Measurements from ENCODE around the gene TPK1. TPM values are rescaled to one million over a fixed set of nuclear protein-coding genes. Genes with fewer than 3 reads are reported as not detected.
"Not testable (repeated sequence)": the region's sequence is repeated elsewhere in the genome, so short reads cannot be mapped to it uniquely, and the experiment has no call there.

Gene TPK1
- total RNA-seq, 1 donor from 2014 or later, result 0.77 TPM

DNA sequence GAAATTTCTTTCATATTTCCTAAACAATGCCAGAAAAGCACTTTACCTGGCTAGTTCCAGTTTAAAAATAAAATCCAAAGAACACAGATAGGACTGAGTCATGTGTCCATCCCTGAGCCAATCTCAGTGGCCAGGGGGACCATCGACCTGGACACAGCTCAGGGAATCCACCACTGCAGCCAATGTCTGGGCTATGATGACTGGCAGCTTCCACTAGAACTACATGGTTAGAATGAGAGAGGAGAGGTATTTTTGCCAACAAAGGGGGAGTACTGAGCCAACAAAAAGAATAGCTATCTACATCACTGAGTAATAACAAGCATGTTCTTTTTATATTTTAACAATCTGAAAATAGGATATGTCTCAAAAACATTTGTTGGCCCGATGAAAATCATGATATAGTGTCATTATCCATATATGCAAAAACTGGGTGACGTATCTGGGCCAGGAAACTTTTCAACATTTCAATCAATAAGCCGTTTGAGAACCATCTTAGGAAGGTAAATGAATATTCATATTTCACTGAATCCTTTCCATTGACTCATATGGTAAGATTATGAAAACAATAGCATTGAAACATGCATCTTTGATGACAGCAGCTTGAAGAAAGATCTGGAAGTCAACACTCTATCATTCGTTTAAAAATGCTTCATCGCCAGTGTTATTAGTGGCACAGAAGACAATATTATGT lies 104.0 kb downstream of the TPK1 start:
- peaks cover 5% of the 10 kb centered on the region for H3K9me3 Mint-ChIP-seq (ENCODE audit: unreplicated experiment)
- no peak overlapping the region for H3K27ac Mint-ChIP-seq (ENCODE audit: unreplicated experiment)
- DNase-seq (ENCODE audit: low spot score), result no peak
- no peaks in the 10 kb centered on the region for H3K27me3 Mint-ChIP-seq (ENCODE audit: unreplicated experiment)
- no peaks in the 10 kb centered on the region for H3K4me1 Mint-ChIP-seq (ENCODE audit: unreplicated experiment)
- no peaks in the 10 kb centered on the region for H3K36me3 Mint-ChIP-seq (ENCODE audit: low read depth, unreplicated experiment)
- TF ChIP-seq, protein P1, sequence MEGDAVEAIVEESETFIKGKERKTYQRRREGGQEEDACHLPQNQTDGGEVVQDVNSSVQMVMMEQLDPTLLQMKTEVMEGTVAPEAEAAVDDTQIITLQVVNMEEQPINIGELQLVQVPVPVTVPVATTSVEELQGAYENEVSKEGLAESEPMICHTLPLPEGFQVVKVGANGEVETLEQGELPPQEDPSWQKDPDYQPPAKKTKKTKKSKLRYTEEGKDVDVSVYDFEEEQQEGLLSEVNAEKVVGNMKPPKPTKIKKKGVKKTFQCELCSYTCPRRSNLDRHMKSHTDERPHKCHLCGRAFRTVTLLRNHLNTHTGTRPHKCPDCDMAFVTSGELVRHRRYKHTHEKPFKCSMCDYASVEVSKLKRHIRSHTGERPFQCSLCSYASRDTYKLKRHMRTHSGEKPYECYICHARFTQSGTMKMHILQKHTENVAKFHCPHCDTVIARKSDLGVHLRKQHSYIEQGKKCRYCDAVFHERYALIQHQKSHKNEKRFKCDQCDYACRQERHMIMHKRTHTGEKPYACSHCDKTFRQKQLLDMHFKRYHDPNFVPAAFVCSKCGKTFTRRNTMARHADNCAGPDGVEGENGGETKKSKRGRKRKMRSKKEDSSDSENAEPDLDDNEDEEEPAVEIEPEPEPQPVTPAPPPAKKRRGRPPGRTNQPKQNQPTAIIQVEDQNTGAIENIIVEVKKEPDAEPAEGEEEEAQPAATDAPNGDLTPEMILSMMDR (IDR thresholded peaks at IDR 0.05; ENCODE audit: unreplicated experiment), result no peak
- H3K4me3 Mint-ChIP-seq (ENCODE audit: unreplicated experiment), result no peak overlapping the region

DNA sequence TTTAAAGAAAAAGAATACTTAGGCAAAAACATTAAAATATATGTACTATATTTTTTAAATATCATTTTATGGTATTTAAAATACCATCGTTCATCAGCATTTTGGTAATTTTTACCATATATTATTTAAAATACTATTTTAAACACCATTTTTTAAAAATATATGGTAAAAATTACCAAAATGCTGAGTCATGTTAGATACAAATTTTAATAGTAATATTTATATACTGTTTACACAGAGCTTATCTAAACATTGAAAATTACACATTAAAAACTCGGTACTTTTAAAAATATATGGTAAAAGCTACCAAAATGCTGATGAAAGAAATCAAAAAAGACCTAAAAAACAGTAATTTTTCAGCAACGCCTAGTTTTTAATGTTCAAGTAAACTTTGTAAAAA lies 105.6 kb downstream of the TPK1 start:
- TF ChIP-seq, protein P1 (IDR thresholded peaks at IDR 0.05; ENCODE audit: unreplicated experiment), result no peak
- Mint-ChIP-seq H3K9me3 (ENCODE audit: unreplicated experiment) (peaks cover 5% of the 10 kb centered on the region), H3K27ac (ENCODE audit: unreplicated experiment) (no peak overlapping the region), H3K27me3 (ENCODE audit: unreplicated experiment) (no peaks in the 10 kb centered on the region), H3K4me1 (ENCODE audit: unreplicated experiment) (no peaks in the 10 kb centered on the region), H3K36me3 (ENCODE audit: low read depth, unreplicated experiment) (no peaks in the 10 kb centered on the region), H3K4me3 (ENCODE audit: unreplicated experiment) (no peak overlapping the region)
- DNase-seq (ENCODE audit: low spot score), result no peak

DNA sequence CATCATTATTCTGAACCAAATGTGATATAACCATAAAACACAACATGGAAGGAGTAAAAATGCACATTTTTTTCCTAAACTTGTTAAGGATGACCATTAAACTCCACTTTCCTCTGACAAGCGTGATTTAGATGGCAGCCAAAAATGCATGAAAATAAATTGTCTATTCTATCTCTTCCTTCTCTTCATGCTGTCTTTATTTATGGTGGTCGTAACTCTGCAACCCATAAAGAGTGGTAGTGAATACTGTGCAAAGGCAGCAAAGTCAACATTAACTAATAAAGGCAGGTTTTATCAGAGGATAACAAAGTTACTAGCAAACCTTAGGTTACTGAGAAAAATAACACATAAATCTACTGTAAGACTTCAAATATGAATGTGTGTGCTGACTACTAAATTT lies 106.6 kb downstream of the TPK1 start:
- TF ChIP-seq, protein P1 (IDR thresholded peaks at IDR 0.05; ENCODE audit: unreplicated experiment), result no peak
- Mint-ChIP-seq H3K9me3 (ENCODE audit: unreplicated experiment) (peaks cover 5% of the 10 kb centered on the region), H3K4me3 (ENCODE audit: unreplicated experiment) (no peak overlapping the region), H3K4me1 (ENCODE audit: unreplicated experiment) (no peaks in the 10 kb centered on the region), H3K27me3 (ENCODE audit: unreplicated experiment) (no peaks in the 10 kb centered on the region), H3K36me3 (ENCODE audit: low read depth, unreplicated experiment) (no peaks in the 10 kb centered on the region), H3K27ac (ENCODE audit: unreplicated experiment) (no peak overlapping the region)
- DNase-seq (ENCODE audit: low spot score), result no peak

DNA sequence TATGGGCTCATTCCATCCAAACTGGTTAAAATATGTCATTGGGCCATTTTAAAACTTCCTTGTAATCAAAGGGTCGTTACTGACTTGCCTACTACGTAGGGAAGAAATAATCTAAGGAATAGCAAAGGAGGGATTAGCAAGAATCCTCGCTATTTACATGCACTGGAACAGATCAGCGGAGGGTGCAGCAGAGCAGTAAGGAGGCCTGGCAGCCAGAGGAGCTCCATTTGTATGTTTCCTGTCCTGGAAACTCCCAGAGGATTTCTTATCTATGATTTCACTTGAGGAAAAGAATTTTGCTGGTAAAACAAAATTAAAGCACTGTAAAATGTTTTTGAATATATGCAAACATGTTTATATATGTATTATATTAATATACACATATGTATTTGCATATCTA lies 107.3 kb downstream of the TPK1 start:
- TF ChIP-seq, protein P1 (IDR thresholded peaks at IDR 0.05; ENCODE audit: unreplicated experiment), result no peak
- no peaks in the 10 kb centered on the region for H3K36me3 Mint-ChIP-seq (ENCODE audit: low read depth, unreplicated experiment)
- H3K27ac Mint-ChIP-seq (ENCODE audit: unreplicated experiment), result no peak overlapping the region
- H3K9me3 Mint-ChIP-seq (ENCODE audit: unreplicated experiment), result peaks cover 5% of the 10 kb centered on the region
- DNase-seq (ENCODE audit: low spot score), result no peak
- H3K4me3 Mint-ChIP-seq (ENCODE audit: unreplicated experiment), result no peak overlapping the region
- H3K4me1 Mint-ChIP-seq (ENCODE audit: unreplicated experiment), result no peaks in the 10 kb centered on the region
- no peaks in the 10 kb centered on the region for H3K27me3 Mint-ChIP-seq (ENCODE audit: unreplicated experiment)

DNA sequence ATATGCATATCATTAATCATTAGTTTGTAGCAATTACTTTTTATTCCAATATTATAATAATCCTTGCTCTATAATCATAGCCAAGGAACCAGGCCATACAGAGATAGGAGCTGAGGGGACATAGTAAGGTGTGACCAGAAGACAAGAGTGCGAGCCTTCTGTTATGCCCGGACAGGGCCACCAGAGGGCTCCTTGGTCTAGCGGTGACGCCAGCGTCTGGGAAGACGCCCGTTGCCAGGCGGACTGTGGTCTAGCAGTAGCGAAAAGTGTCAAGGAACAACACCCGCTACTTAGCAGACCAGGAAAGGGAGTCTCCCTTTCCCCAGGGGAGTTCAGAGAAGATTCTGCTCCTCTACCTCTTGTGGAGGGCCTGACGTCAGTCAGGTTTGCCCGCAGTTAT lies 109.0 kb downstream of the TPK1 start:
- H3K9me3 Mint-ChIP-seq (ENCODE audit: unreplicated experiment); DNase-seq (ENCODE audit: low spot score); H3K27ac Mint-ChIP-seq (ENCODE audit: unreplicated experiment); H3K36me3 Mint-ChIP-seq (ENCODE audit: low read depth, unreplicated experiment); H3K27me3 Mint-ChIP-seq (ENCODE audit: unreplicated experiment); H3K4me1 Mint-ChIP-seq (ENCODE audit: unreplicated experiment); H3K4me3 Mint-ChIP-seq (ENCODE audit: unreplicated experiment): not testable (repeated sequence)
